Adrenal gland (tissue), 5 donors: ENCODE data around the gene CXCL12.

ENCODE experiments used
- CTCF ChIP-seq, 6 experiments: fragments of 450-650 bp in 4 of 6; fragments of 200-600 bp in 2 of 6; sonication (generic) in 1 of 6; IDR thresholded peaks; 1 replicate in 5 of 6; 2 replicates in 1 of 6; pipeline versions ENCODE4 v1.5.1 to v1.8.0; 2016 to 2021; ENCODE audit warnings: antibody characterized with exemption in 6 of 6, mild to moderate bottlenecking in 2 of 6, moderate library complexity in 1 of 6
- POLR2A ChIP-seq, 2 donors: fragments of 450-650 bp; IDR thresholded peaks; one replicate each; pipeline ENCODE4 v1.6.1; 2017; ENCODE audit warnings: antibody characterized with exemption in 2 of 2, mild to moderate bottlenecking in 2 of 2, moderate library complexity in 1 of 2
- donor health status: DM: no; HTN: no; CAD: no.

- TF ChIP-seq POLR2A (IDR thresholded peaks at IDR 0.05) (no peak), CTCF (IDR thresholded peaks at IDR 0.05) (no peak)
These were observed 20.0 kb upstream of the CXCL12 start for GRCh38 chr10:44404741-44405437.
